Upper lobe of right lung (tissue), 1 donor: ENCODE data around the gene REN. TPM values are rescaled to one million over a fixed set of nuclear protein-coding genes. Genes with fewer than 3 reads are reported as not detected.

Experiments used
- ATAC-seq: fragments of 200-7000 bp; cut with Tn5 transposase; one replicate; pipeline ENCODE4 v1.9.1; 2020; ENCODE audit warnings: mild to moderate bottlenecking, moderate library complexity
- DNase-seq: peaks from one replicate; pipeline ENCODE4 v3.0.0-alpha.2; 2020
- H3K27ac ChIP-seq: fragments of 200-600 bp; one replicate; pipeline ENCODE4 v1.8.0; 2022
- H3K27me3 ChIP-seq: fragments of 200-600 bp; one replicate; pipeline ENCODE4 v1.8.0; 2022; ENCODE audit warnings: mild to moderate bottlenecking
- H3K36me3 ChIP-seq: fragments of 200-600 bp; one replicate; pipeline ENCODE4 v1.8.0; 2022
- H3K4me1 ChIP-seq: fragments of 200-600 bp; one replicate; pipeline ENCODE4 v1.8.0; 2022
- H3K4me3 ChIP-seq: fragments of 200-600 bp; one replicate; pipeline ENCODE4 v1.8.0; 2022; ENCODE audit warnings: mild to moderate bottlenecking
- H3K9me3 ChIP-seq: fragments of 200-600 bp; one replicate; pipeline ENCODE4 v1.8.0; 2022
- CTCF ChIP-seq: fragments of 200-600 bp; IDR thresholded peaks from one replicate; pipeline ENCODE4 v1.8.0; 2022; ENCODE audit warnings: antibody characterized with exemption
- intact Hi-C: fragments of 100-400 bp; cut with DNase I; formaldehyde crosslinking; loops from one replicate; pipeline ENCODE4 v1.11.0; 2022
- total RNA-seq: library from RNA; stranded (reverse); fragmentation: NEBNext Ultra II Directional; extraction: Animal tissue kit (Norgen Biotek cat#: 25700); gene quantifications from one replicate; pipeline ENCODE4 v1.2.1, GENCODE V29; 2021
- donor health status: DM: no; HTN: yes; CAD: no; lungs with severe emphysema.

The REN gene
- total RNA-seq, 1 donor from 2014 or later = 0.81 TPM

- DNase-seq (no peak), ATAC-seq (no peak)
- H3K36me3 ChIP-seq = no peaks in the 10 kb centered on the region
- no peak overlapping the region for H3K4me3 ChIP-seq
- no peak overlapping the region for H3K27ac ChIP-seq
- H3K4me1 ChIP-seq = no peaks in the 10 kb centered on the region
- intact Hi-C loops = no loop called here
- no peaks in the 10 kb centered on the region for H3K27me3 ChIP-seq
- no peak for TF ChIP-seq CTCF
- H3K9me3 ChIP-seq = no peaks in the 10 kb centered on the region
Measured at GRCh38 chr1:204206121-204206520, 40.0 kb upstream of the REN start.

GRCh38 chr1:204205486-204205885, 39.3 kb upstream of the REN start:
- Histone ChIP-seq H3K36me3 (no peaks in the 10 kb centered on the region), H3K4me1 (no peaks in the 10 kb centered on the region), H3K4me3 (no peak overlapping the region), H3K27me3 (no peaks in the 10 kb centered on the region), H3K27ac (no peak overlapping the region), H3K9me3 (no peaks in the 10 kb centered on the region)
- no peak for ATAC-seq
- DNase-seq = no peak
- intact Hi-C loops = no loop called here
- no peak for TF ChIP-seq CTCF

GRCh38 chr1:204204944-204205343, 38.8 kb upstream of the REN start:
- H3K27ac ChIP-seq = no peak overlapping the region
- no peaks in the 10 kb centered on the region for H3K4me1 ChIP-seq
- no peak for TF ChIP-seq CTCF
- no peaks in the 10 kb centered on the region for H3K9me3 ChIP-seq
- H3K4me3 ChIP-seq = no peak overlapping the region
- intact Hi-C loops = no loop called here
- H3K27me3 ChIP-seq = no peaks in the 10 kb centered on the region
- DNase-seq (no peak), ATAC-seq (no peak)
- H3K36me3 ChIP-seq = no peaks in the 10 kb centered on the region

GRCh38 chr1:204203206-204203767, 37.1 kb upstream of the REN start:
- no peak for TF ChIP-seq CTCF
- Histone ChIP-seq H3K9me3 (no peaks in the 10 kb centered on the region), H3K27ac (no peak overlapping the region), H3K27me3 (no peaks in the 10 kb centered on the region), H3K36me3 (no peaks in the 10 kb centered on the region), H3K4me1 (no peaks in the 10 kb centered on the region), H3K4me3 (no peak overlapping the region)
- no peak for DNase-seq
- intact Hi-C loops = no loop called here
- no peak for ATAC-seq

GRCh38 chr1:204202481-204202880, 36.3 kb upstream of the REN start:
- ATAC-seq (no peak), DNase-seq (no peak)
- Histone ChIP-seq H3K4me3 (no peak overlapping the region), H3K36me3 (no peaks in the 10 kb centered on the region), H3K27ac (no peak overlapping the region), H3K27me3 (no peaks in the 10 kb centered on the region), H3K4me1 (no peaks in the 10 kb centered on the region), H3K9me3 (no peaks in the 10 kb centered on the region)
- TF ChIP-seq CTCF = no peak
- intact Hi-C loops = no loop called here

- intact Hi-C loops = no loop called here
- Histone ChIP-seq H3K27ac (no peak overlapping the region), H3K27me3 (no peaks in the 10 kb centered on the region), H3K4me3 (no peak overlapping the region), H3K4me1 (no peaks in the 10 kb centered on the region), H3K36me3 (no peaks in the 10 kb centered on the region), H3K9me3 (no peaks in the 10 kb centered on the region)
- no peak for ATAC-seq
- no peak for DNase-seq
- TF ChIP-seq CTCF = no peak
Measured at GRCh38 chr1:204201348-204202040, 35.4 kb upstream of the REN start.
